HG03095 (cell line): ENCODE data around the gene MAGEE1.

Experiments
- ATAC-seq: cut with Tn5 transposase; IDR thresholded peaks from one replicate; pipeline ENCODE4 v1.9.1; 2021; ENCODE audit warnings: moderate library complexity; ENCODE audit not compliant: unreplicated experiment

Gene MAGEE1, protein sequence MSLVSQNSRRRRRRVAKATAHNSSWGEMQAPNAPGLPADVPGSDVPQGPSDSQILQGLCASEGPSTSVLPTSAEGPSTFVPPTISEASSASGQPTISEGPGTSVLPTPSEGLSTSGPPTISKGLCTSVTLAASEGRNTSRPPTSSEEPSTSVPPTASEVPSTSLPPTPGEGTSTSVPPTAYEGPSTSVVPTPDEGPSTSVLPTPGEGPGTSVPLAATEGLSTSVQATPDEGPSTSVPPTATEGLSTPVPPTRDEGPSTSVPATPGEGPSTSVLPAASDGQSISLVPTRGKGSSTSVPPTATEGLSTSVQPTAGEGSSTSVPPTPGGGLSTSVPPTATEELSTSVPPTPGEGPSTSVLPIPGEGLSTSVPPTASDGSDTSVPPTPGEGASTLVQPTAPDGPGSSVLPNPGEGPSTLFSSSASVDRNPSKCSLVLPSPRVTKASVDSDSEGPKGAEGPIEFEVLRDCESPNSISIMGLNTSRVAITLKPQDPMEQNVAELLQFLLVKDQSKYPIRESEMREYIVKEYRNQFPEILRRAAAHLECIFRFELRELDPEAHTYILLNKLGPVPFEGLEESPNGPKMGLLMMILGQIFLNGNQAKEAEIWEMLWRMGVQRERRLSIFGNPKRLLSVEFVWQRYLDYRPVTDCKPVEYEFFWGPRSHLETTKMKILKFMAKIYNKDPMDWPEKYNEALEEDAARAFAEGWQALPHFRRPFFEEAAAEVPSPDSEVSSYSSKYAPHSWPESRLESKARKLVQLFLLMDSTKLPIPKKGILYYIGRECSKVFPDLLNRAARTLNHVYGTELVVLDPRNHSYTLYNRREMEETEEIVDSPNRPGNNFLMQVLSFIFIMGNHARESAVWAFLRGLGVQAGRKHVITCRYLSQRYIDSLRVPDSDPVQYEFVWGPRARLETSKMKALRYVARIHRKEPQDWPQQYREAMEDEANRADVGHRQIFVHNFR

DNA sequence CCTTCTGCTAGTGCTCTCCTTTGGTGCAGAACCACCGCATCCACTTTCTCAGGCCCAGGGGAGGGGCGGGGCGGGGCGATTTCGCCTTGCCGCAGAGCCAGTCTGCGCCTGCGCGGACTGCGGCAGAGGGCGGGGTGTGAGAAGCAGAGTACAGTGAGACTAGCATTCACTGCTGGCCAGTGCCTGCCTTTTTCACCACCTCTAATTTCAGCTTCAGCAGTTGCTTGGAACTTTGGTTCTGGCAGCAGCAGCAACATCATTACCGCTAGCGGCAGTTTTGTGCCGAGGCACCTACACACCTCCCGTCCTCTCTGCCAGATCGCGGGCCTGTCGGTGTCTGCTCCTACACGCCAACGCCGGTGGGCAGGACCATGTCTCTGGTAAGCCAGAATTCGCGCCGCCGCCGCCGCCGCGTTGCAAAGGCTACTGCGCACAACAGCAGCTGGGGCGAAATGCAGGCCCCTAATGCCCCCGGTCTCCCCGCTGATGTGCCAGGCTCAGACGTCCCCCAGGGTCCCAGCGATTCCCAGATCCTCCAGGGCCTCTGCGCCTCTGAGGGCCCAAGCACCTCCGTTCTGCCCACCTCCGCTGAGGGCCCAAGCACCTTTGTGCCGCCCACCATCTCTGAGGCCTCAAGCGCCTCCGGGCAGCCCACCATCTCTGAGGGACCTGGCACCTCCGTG is at the start of gene MAGEE1:
MAGEE1 (plus strand) TSS at position 151 of the 683 bp plus-strand sequence; CDS start at position 372, 221 bp downstream.
- peak; percentile 93 for ATAC-seq

DNA sequence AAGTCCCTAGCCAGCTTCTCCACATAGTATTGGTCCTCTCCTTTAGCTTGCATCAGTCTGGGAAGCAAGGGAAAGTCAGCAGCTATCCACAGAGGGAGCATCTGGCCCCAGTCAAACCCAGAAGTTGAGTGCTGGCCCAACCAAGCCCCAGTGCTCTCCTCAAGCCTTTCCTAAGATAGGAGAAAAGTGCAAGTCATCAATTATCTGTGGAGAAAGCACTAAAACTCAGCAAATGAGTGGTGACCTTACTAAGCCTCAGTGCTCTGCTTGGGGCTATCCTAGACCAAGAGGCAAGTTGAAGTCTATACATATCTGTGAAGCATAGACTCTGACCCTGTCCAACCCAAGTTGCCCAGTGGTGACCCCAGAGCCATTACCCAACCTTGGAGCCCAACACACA is 28.5 kb upstream of the MAGEE1 start:
- no peak for ATAC-seq

DNA sequence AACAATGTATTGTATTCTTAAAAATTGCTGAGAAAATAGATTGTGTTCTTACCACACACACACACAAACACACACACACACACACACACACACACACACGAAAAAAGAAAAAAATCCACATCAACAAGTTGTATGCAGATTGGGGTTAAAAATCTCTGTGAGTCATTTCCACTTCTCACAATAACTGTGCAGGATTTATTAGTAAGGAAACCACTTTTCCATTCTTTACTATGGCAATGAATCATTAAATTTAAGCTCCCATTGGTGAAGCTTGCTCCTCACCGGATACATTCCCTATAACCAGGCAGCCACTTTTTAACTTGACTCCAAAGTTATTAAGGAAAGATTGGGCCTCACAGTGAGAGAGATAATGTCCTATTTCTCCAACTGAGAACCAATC is 19.7 kb upstream of the MAGEE1 start:
- no peak for ATAC-seq

DNA sequence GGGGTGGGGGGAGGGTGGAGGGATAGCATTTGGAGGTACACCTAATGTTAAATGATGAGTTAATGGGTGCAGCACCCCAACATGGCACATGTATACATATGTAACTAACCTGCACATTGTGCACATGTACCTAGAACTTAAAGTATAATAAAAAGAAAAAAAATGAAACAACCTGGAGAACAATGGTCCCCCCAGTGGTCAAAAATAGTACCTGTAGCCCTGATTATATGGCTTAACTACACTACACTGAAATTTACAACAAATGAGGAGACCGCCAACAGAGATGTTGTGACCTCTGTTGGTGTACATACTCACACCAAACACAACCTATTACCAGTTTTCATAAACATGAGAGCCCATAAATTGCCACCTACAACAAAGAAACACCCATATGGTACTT is 7.3 kb upstream of the MAGEE1 start:
- ATAC-seq: no peak

- peak; percentile 24 for ATAC-seq
Observed at GRCh38 chrX:76428243-76429130, 977 bp downstream of the MAGEE1 start.

DNA sequence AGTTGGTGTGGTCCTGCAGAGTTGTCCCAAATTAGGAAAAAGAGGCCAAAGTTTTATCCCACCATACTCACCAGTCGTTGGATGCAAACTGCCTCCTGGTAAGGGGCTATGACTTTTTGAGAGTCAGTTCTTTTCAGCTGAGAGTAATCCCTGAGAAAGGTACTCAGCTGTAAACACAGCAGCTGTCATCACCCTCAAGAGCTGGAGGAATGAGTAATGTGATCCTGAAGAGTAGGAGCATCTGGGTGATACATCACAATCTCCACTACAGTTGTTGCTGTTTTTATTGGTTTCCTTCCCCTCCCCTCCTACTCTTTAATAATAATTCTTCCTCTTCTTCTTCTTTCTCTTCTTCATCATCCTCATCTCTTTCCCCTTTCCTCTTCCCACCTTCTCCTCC is 5.7 kb downstream of the MAGEE1 start:
- no peak for ATAC-seq

DNA sequence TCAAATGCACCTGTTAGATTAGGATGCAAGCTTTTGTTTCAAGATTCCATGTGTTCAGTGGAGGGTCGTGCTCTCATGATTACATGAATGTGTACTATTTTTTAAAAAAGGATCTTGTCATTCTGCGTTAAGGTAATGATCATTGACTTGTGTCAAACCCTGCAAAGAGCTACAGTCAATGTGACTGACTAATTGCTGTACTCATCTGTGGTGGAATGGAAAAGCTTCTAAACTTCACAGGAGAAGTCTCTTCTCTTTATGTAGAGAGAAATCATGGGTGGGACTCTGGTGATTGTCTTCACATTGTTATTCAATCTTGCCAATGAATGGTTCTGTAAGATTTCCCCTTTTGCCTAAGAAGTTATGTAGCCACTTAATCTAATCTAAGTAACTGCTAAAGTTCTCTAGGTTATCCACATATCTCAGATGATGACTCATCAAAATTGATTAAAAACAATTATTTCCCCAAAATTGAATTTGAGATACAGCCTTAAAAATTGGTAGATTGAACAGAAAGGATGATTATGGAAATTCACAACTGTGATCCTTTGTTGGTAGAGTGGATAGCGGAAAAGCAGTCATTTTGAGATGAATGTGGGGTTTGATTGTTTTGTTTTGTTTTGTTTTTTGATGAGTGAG is 6.7 kb downstream of the MAGEE1 start:
- no peak for ATAC-seq

DNA sequence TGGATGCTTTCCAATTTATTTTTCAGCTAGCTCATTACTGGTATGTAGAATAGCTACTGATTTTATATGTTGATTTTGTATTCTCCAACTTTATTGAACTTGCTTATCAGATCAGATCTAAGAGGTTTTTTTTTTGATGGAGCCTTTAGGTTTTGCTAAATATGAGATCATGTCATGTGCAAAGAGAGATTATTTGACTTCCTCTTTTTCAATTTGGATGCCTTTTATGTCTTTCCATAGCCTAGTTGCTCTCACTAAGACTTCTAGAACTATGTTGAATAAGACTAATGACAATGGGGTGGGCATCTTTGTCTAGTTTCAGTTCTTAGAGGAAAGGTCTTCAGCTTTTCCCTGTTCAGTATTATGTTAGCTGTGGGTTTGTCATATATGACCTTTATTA is 11.7 kb downstream of the MAGEE1 start:
- ATAC-seq: no peak

GRCh38 chrX:76453737-76454406 is 26.4 kb downstream of the MAGEE1 start:
- ATAC-seq: no peak

DNA sequence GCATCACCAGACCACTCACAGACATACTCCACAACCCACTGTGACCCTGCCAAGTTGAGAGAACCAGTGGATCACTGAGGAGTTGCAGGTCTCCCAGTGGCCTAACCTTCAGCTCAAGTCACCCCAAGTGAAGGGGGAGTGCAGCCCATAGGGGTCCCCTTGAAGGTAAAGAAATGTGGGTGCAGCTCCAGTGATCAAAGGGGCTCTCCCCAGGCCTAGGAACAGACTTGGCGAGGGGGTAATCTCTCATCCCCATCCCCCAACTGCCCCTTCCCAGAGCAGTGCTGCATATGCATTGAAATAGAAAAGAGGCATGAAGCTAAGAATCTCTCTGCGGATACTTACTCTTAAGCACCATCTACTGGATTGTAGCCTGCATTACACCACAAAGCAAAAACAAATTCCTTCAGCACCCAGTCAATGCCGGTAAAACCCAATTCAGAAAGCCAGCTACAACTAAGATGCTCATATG is 27.0 kb downstream of the MAGEE1 start:
- ATAC-seq: no peak

DNA sequence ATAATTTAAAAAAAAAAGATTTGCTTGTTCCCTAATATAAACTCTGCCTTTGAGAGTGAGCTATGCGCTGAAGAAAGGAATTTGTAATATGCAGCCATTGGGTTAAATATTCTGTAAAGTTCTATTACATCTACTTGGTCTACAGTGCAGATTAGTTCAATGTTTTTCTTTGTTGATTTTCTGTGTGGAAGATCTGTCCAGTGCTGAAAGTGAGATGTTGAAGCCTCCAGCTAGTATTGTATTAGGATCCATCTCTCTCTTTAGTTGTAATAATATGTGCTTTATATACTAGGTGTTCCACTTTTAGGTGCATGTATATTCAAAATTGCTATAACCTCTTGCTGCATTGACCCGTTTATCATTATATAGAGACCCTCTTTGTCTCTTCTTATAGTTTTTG is 49.8 kb downstream of the MAGEE1 start:
- no peak for ATAC-seq
